Measurements from ENCODE around the gene ALDOB. TPM values are rescaled to one million over a fixed set of nuclear protein-coding genes. Genes with fewer than 3 reads are reported as not detected.

Gene ALDOB
- total RNA-seq, 1 experiment from 2014 or later: not detected

DNA sequence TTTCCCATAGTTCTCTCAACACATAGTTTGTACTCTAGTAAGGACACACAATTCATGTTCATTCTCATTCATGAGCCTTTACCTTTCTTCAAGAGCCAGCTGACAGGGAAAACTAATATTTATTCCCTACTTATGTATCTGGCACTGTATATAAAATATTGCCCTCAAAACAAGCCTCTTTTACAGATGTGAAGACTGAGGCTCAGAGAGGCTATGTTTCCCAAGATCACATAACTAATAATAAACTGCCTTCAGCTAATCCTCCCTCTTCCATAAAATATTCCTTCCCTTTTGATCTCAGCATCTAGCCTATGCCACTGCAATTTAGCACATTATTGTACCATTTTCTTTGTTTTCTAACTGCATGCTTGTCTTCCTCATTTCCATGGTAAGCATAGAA lies 18.2 kb downstream of the ALDOB start:
- H2AK5ac ChIP-seq (ENCODE audit: insufficient read length, low read length): no peak overlapping the region
- no peak overlapping the region for H2BK15ac ChIP-seq (ENCODE audit: low read depth, low read length)
- no peak overlapping the region for H3K18ac ChIP-seq (ENCODE audit: insufficient read length, low read depth, low read length)
- no peaks in the 10 kb centered on the region for H4K20me1 ChIP-seq (ENCODE audit: control insufficient read depth, insufficient read depth, insufficient read length)
- H3K23ac ChIP-seq (ENCODE audit: insufficient read length, low read depth, low read length): no peak overlapping the region
- H3K79me1 ChIP-seq (ENCODE audit: insufficient read depth, low read depth, low read length, poor library complexity, severe bottlenecking): no peaks in the 10 kb centered on the region
- H4K8ac ChIP-seq (replicated peaks; ENCODE audit: insufficient read length, low read depth, low read length): no peak overlapping the region
- H3K36me3 Mint-ChIP-seq (ENCODE audit: insufficient read depth in 1 of 3, low read depth in 3 of 3): peaks cover 3 to 7% (median 4%) of the 10 kb centered on the region in 3 experiments; a peak in 4 of 7 replicates
- H3K4me3 Mint-ChIP-seq: no peak overlapping the region
- no peak for DNase-seq
- no peaks in the 10 kb centered on the region for H3K23me2 ChIP-seq (ENCODE audit: insufficient read length, low read depth, low read length, poor library complexity, severe bottlenecking)
- H3K4me1 Mint-ChIP-seq: peaks cover under 1 to 2% of the 10 kb centered on the region in 2 experiments; a peak in 3 of 4 replicates
- no peak overlapping the region for H2AFZ ChIP-seq (ENCODE audit: low read length)
- H3K27me3 Mint-ChIP-seq (ENCODE audit: low read depth): peaks cover 7% of the 10 kb centered on the region
- H4K5ac ChIP-seq (ENCODE audit: insufficient read length, low read depth, low read length): no peak overlapping the region
- no peak overlapping the region for H3K14ac ChIP-seq (ENCODE audit: insufficient read depth, low read length)
- TF ChIP-seq, protein P1, sequence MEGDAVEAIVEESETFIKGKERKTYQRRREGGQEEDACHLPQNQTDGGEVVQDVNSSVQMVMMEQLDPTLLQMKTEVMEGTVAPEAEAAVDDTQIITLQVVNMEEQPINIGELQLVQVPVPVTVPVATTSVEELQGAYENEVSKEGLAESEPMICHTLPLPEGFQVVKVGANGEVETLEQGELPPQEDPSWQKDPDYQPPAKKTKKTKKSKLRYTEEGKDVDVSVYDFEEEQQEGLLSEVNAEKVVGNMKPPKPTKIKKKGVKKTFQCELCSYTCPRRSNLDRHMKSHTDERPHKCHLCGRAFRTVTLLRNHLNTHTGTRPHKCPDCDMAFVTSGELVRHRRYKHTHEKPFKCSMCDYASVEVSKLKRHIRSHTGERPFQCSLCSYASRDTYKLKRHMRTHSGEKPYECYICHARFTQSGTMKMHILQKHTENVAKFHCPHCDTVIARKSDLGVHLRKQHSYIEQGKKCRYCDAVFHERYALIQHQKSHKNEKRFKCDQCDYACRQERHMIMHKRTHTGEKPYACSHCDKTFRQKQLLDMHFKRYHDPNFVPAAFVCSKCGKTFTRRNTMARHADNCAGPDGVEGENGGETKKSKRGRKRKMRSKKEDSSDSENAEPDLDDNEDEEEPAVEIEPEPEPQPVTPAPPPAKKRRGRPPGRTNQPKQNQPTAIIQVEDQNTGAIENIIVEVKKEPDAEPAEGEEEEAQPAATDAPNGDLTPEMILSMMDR (conservative IDR thresholded peaks at IDR 0.05): no peak
- no peaks in the 10 kb centered on the region for H3K27me3 ChIP-seq (ENCODE audit: insufficient read depth, low read length)
- H3K9me3 Mint-ChIP-seq: peaks cover 5 to 12% of the 10 kb centered on the region in 2 experiments; a peak in 4 of 5 replicates
- no peak overlapping the region for H2BK20ac ChIP-seq (ENCODE audit: low read depth, low read length, poor library complexity, severe bottlenecking)
- H3K27ac Mint-ChIP-seq: no peak overlapping the region
- no peaks in the 10 kb centered on the region for H3K9me3 ChIP-seq (ENCODE audit: control insufficient read depth, low read depth, low read length)
- no peak overlapping the region for H2BK12ac ChIP-seq (ENCODE audit: insufficient read length, low read depth, low read length)
- H2BK5ac ChIP-seq (ENCODE audit: insufficient read length, low read length): no peak overlapping the region
- H4K91ac ChIP-seq (ENCODE audit: insufficient read length, low read depth, low read length): no peak overlapping the region
- H3K4ac ChIP-seq (ENCODE audit: low read depth, low read length): no peak overlapping the region
- no peak overlapping the region for H3K27ac ChIP-seq (ENCODE audit: insufficient read length, low read depth, low read length)
- no peaks in the 10 kb centered on the region for H3K4me1 ChIP-seq (ENCODE audit: insufficient read depth, low read length)
- no peak overlapping the region for H3K4me2 ChIP-seq (ENCODE audit: insufficient read depth, insufficient read length, low read length)
- no peak overlapping the region for H2BK120ac ChIP-seq (ENCODE audit: low read depth, low read length, poor library complexity, severe bottlenecking)
- H3T11ph ChIP-seq (ENCODE audit: low read length): no peak overlapping the region
- no peak overlapping the region for H3K56ac ChIP-seq (ENCODE audit: insufficient read length, low read depth, low read length)
- H3K79me2 ChIP-seq (ENCODE audit: insufficient read depth, low read length): no peaks in the 10 kb centered on the region
- no peak overlapping the region for H3K9ac ChIP-seq (ENCODE audit: extremely low read depth, insufficient read length, low read length)
